Prostate gland (tissue), 2 donors: ENCODE data around the gene OAS2.

Experiments
- POLR2A ChIP-seq: fragments of 450-650 bp; IDR thresholded peaks from one replicate; pipeline ENCODE4 v1.6.1; 2016; ENCODE audit warnings: antibody characterized with exemption, mild to moderate bottlenecking
- POLR2AphosphoS5 ChIP-seq: sonication (generic); formaldehyde crosslinking; IDR thresholded peaks from one replicate; pipeline ENCODE4 v1.6.1; 2017; ENCODE audit warnings: antibody characterized with exemption
- TF ChIP-seq, protein P1 (sequence below), 4 experiments: fragments of 200-600 bp in 2 of 4; fragments of 450-650 bp in 2 of 4; sonication (generic) in 2 of 4; IDR thresholded peaks; 1 replicate in 3 of 4; 2 replicates in 1 of 4; pipeline ENCODE4 v1.5.1; 2016 to 2019; ENCODE audit warnings: antibody characterized with exemption in 4 of 4, mild to moderate bottlenecking in 2 of 4, moderate library complexity in 2 of 4

DNA sequence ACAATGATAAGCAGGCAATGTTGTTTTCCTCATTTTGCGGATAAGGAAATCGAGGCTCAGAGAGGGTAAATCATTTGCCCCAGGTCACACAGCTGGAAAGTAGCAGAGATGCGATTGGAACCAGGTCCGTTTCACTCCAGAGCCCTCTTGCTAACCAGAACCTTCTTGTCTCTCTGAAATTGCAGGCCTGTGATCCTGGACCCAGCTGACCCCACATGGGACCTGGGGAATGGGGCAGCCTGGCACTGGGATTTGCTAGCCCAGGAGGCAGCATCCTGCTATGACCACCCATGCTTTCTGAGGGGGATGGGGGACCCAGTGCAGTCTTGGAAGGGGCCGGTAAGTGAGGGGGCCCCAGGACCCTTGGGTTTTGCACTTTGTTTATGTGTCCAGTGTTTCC lies 30.6 kb upstream of the OAS2 start:
- TF ChIP-seq, protein P1, sequence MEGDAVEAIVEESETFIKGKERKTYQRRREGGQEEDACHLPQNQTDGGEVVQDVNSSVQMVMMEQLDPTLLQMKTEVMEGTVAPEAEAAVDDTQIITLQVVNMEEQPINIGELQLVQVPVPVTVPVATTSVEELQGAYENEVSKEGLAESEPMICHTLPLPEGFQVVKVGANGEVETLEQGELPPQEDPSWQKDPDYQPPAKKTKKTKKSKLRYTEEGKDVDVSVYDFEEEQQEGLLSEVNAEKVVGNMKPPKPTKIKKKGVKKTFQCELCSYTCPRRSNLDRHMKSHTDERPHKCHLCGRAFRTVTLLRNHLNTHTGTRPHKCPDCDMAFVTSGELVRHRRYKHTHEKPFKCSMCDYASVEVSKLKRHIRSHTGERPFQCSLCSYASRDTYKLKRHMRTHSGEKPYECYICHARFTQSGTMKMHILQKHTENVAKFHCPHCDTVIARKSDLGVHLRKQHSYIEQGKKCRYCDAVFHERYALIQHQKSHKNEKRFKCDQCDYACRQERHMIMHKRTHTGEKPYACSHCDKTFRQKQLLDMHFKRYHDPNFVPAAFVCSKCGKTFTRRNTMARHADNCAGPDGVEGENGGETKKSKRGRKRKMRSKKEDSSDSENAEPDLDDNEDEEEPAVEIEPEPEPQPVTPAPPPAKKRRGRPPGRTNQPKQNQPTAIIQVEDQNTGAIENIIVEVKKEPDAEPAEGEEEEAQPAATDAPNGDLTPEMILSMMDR (IDR thresholded peaks at IDR 0.05): no peak
- no peak for TF ChIP-seq POLR2AphosphoS5
- TF ChIP-seq POLR2A: no peak
